ENCODE results near the gene BBS2. TPM values are rescaled to one million over a fixed set of nuclear protein-coding genes. Genes with fewer than 3 reads are reported as not detected.
"Not testable (repeated sequence)": the region's sequence is repeated elsewhere in the genome, so short reads cannot be mapped to it uniquely, and the experiment has no call there.

BBS2 gene
- total RNA-seq, 1 donor from 2014 or later = 7.4 TPM

- no peak overlapping the region for H3K27ac Mint-ChIP-seq
- peaks cover 4% of the 10 kb centered on the region for H3K36me3 Mint-ChIP-seq (ENCODE audit: low read depth)
- no peak for DNase-seq (ENCODE audit: low spot score)
- no peaks in the 10 kb centered on the region for H3K9me3 Mint-ChIP-seq
- no peaks in the 10 kb centered on the region for H3K27me3 Mint-ChIP-seq (ENCODE audit: insufficient read depth)
- no peak overlapping the region for H3K4me3 Mint-ChIP-seq
- intact Hi-C loops (cut with micrococcal nuclease) = loop anchor here (1.0 kb wide), 2 partner anchors 62 to 187 kb away; no protein-coding TSS in a partner anchor
- no peaks in the 10 kb centered on the region for H3K4me1 Mint-ChIP-seq (ENCODE audit: low read depth)
Observed at GRCh38 chr16:56514845-56515244, 5.0 kb downstream of the BBS2 start.

- Mint-ChIP-seq H3K27me3 (ENCODE audit: insufficient read depth) (no peaks in the 10 kb centered on the region), H3K4me1 (ENCODE audit: low read depth) (no peaks in the 10 kb centered on the region), H3K4me3 (no peak overlapping the region), H3K9me3 (no peaks in the 10 kb centered on the region), H3K36me3 (ENCODE audit: low read depth) (peaks cover 7% of the 10 kb centered on the region), H3K27ac (no peak overlapping the region)
- intact Hi-C loops (cut with micrococcal nuclease) = loop anchor here (1.0 kb wide), 2 partner anchors 63 to 188 kb away; no protein-coding TSS in a partner anchor
- DNase-seq (ENCODE audit: low spot score) = no peak
Observed at GRCh38 chr16:56513972-56514371, 5.9 kb downstream of the BBS2 start.

GRCh38 chr16:56513091-56513490, 6.7 kb downstream of the BBS2 start:
- Mint-ChIP-seq H3K27ac (no peak overlapping the region), H3K36me3 (ENCODE audit: low read depth) (peaks cover 7% of the 10 kb centered on the region), H3K9me3 (no peaks in the 10 kb centered on the region), H3K4me1 (ENCODE audit: low read depth) (no peaks in the 10 kb centered on the region), H3K27me3 (ENCODE audit: insufficient read depth) (no peaks in the 10 kb centered on the region), H3K4me3 (no peak overlapping the region)
- intact Hi-C loops (cut with micrococcal nuclease) = no loop called here
- DNase-seq (ENCODE audit: low spot score) = no peak

- Mint-ChIP-seq H3K4me1 (ENCODE audit: low read depth) (no peaks in the 10 kb centered on the region), H3K9me3 (no peaks in the 10 kb centered on the region), H3K4me3 (no peak overlapping the region), H3K36me3 (ENCODE audit: low read depth) (peaks cover 7% of the 10 kb centered on the region), H3K27ac (no peak overlapping the region), H3K27me3 (ENCODE audit: insufficient read depth) (no peaks in the 10 kb centered on the region)
- intact Hi-C loops (cut with micrococcal nuclease) = no loop called here
- DNase-seq (ENCODE audit: low spot score) = no peak
Observed at GRCh38 chr16:56512025-56512424, 7.8 kb downstream of the BBS2 start.

GRCh38 chr16:56510544-56510943, 9.3 kb downstream of the BBS2 start:
- H3K36me3 Mint-ChIP-seq (ENCODE audit: low read depth) = peaks cover 8% of the 10 kb centered on the region
- DNase-seq (ENCODE audit: low spot score) = no peak
- H3K27ac Mint-ChIP-seq = no peak overlapping the region
- intact Hi-C loops (cut with micrococcal nuclease) = no loop called here
- no peaks in the 10 kb centered on the region for H3K27me3 Mint-ChIP-seq (ENCODE audit: insufficient read depth)
- H3K9me3 Mint-ChIP-seq = no peaks in the 10 kb centered on the region
- H3K4me3 Mint-ChIP-seq = no peak overlapping the region
- no peaks in the 10 kb centered on the region for H3K4me1 Mint-ChIP-seq (ENCODE audit: low read depth)

- Mint-ChIP-seq H3K27ac (no peak overlapping the region), H3K4me3 (no peak overlapping the region), H3K27me3 (ENCODE audit: insufficient read depth) (no peaks in the 10 kb centered on the region), H3K9me3 (no peaks in the 10 kb centered on the region), H3K4me1 (ENCODE audit: low read depth) (no peaks in the 10 kb centered on the region), H3K36me3 (ENCODE audit: low read depth) (peaks cover 11% of the 10 kb centered on the region)
- intact Hi-C loops (cut with micrococcal nuclease) = no loop called here
- no peak for DNase-seq (ENCODE audit: low spot score)
Observed at GRCh38 chr16:56506941-56507340, 12.9 kb downstream of the BBS2 start.

GRCh38 chr16:56505181-56505580, 14.6 kb downstream of the BBS2 start:
- Mint-ChIP-seq H3K4me1 (ENCODE audit: low read depth) (no peaks in the 10 kb centered on the region), H3K9me3 (no peaks in the 10 kb centered on the region), H3K4me3 (no peak overlapping the region), H3K36me3 (ENCODE audit: low read depth) (peaks cover 8% of the 10 kb centered on the region), H3K27ac (peak overlapping the region; percentile 21), H3K27me3 (ENCODE audit: insufficient read depth) (no peaks in the 10 kb centered on the region)
- no peak for DNase-seq (ENCODE audit: low spot score)
- intact Hi-C loops (cut with micrococcal nuclease) = no loop called here

GRCh38 chr16:56493815-56494214, 26.0 kb downstream of the BBS2 start:
- Mint-ChIP-seq H3K27me3 (ENCODE audit: insufficient read depth) (no peaks in the 10 kb centered on the region), H3K36me3 (ENCODE audit: low read depth) (peaks cover 7% of the 10 kb centered on the region), H3K27ac (no peak overlapping the region), H3K4me3 (no peak overlapping the region), H3K9me3 (no peaks in the 10 kb centered on the region), H3K4me1 (ENCODE audit: low read depth) (no peaks in the 10 kb centered on the region)
- intact Hi-C loops (cut with micrococcal nuclease) = no loop called here
- DNase-seq (ENCODE audit: low spot score) = no peak

- no peak for DNase-seq (ENCODE audit: low spot score)
- peaks cover 4% of the 10 kb centered on the region for H3K36me3 Mint-ChIP-seq (ENCODE audit: low read depth)
- no peak overlapping the region for H3K4me3 Mint-ChIP-seq
- no peak overlapping the region for H3K27ac Mint-ChIP-seq
- H3K9me3 Mint-ChIP-seq = no peaks in the 10 kb centered on the region
- no peaks in the 10 kb centered on the region for H3K4me1 Mint-ChIP-seq (ENCODE audit: low read depth)
- intact Hi-C loops (cut with micrococcal nuclease) = no loop called here
- no peaks in the 10 kb centered on the region for H3K27me3 Mint-ChIP-seq (ENCODE audit: insufficient read depth)
Observed at GRCh38 chr16:56493126-56493525, 26.7 kb downstream of the BBS2 start.

GRCh38 chr16:56491657-56492261, 28.1 kb downstream of the BBS2 start:
- Mint-ChIP-seq H3K27me3 (ENCODE audit: insufficient read depth) (no peaks in the 10 kb centered on the region), H3K4me3 (no peak overlapping the region), H3K9me3 (no peaks in the 10 kb centered on the region), H3K4me1 (ENCODE audit: low read depth) (no peaks in the 10 kb centered on the region), H3K27ac (no peak overlapping the region), H3K36me3 (ENCODE audit: low read depth) (peaks cover under 1% of the 10 kb centered on the region)
- no peak for DNase-seq (ENCODE audit: low spot score)
- intact Hi-C loops (cut with micrococcal nuclease) = no loop called here

GRCh38 chr16:56488868-56489267, 31.0 kb downstream of the BBS2 start:
- intact Hi-C loops (cut with micrococcal nuclease); H3K9me3 Mint-ChIP-seq; H3K4me3 Mint-ChIP-seq; H3K4me1 Mint-ChIP-seq (ENCODE audit: low read depth); H3K27ac Mint-ChIP-seq; H3K36me3 Mint-ChIP-seq (ENCODE audit: low read depth); H3K27me3 Mint-ChIP-seq (ENCODE audit: insufficient read depth); DNase-seq (ENCODE audit: low spot score): not testable (repeated sequence)

GRCh38 chr16:56488035-56488434, 31.8 kb downstream of the BBS2 start:
- Mint-ChIP-seq H3K36me3 (ENCODE audit: low read depth) (peaks cover 9% of the 10 kb centered on the region), H3K4me3 (no peak overlapping the region), H3K27ac (no peak overlapping the region), H3K27me3 (ENCODE audit: insufficient read depth) (no peaks in the 10 kb centered on the region), H3K9me3 (peaks cover 3% of the 10 kb centered on the region), H3K4me1 (ENCODE audit: low read depth) (no peaks in the 10 kb centered on the region)
- intact Hi-C loops (cut with micrococcal nuclease) = no loop called here
- DNase-seq (ENCODE audit: low spot score) = no peak

GRCh38 chr16:56483394-56483793, 36.4 kb downstream of the BBS2 start:
- H3K27me3 Mint-ChIP-seq (ENCODE audit: insufficient read depth) = no peaks in the 10 kb centered on the region
- peaks cover 6% of the 10 kb centered on the region for H3K4me1 Mint-ChIP-seq (ENCODE audit: low read depth)
- H3K36me3 Mint-ChIP-seq (ENCODE audit: low read depth) = peaks cover 22% of the 10 kb centered on the region
- intact Hi-C loops (cut with micrococcal nuclease) = no loop called here
- no peak overlapping the region for H3K4me3 Mint-ChIP-seq
- peaks cover 3% of the 10 kb centered on the region for H3K9me3 Mint-ChIP-seq
- H3K27ac Mint-ChIP-seq = no peak overlapping the region
- DNase-seq (ENCODE audit: low spot score) = no peak

- H3K4me1 Mint-ChIP-seq (ENCODE audit: low read depth) = peaks cover 7% of the 10 kb centered on the region
- H3K27me3 Mint-ChIP-seq (ENCODE audit: insufficient read depth) = no peaks in the 10 kb centered on the region
- peaks cover 22% of the 10 kb centered on the region for H3K36me3 Mint-ChIP-seq (ENCODE audit: low read depth)
- no peak overlapping the region for H3K4me3 Mint-ChIP-seq
- intact Hi-C loops (cut with micrococcal nuclease) = no loop called here
- H3K27ac Mint-ChIP-seq = no peak overlapping the region
- no peak for DNase-seq (ENCODE audit: low spot score)
- peaks cover 3% of the 10 kb centered on the region for H3K9me3 Mint-ChIP-seq
Observed at GRCh38 chr16:56482683-56483236, 37.1 kb downstream of the BBS2 start.

Measured in activated T-helper 1 cell treated with anti-CD3 and anti-CD28 coated beads, Interleukin-12 subunit alpha, Interleukin-12 subunit beta, Interleukin-2, Interleukin-4 antibody, amounts not matched to agents 30 ng/mL and 10 ng/mL and 1 ng/mL, durations not matched to agents 14 hours and 24 hours and 36 hours (primary cell).